Measurements from ENCODE around the gene KSR2.

The KSR2 gene

GRCh38 chr12:117567644-117568216 is 401.1 kb downstream of the KSR2 start:
- no peak for DNase-seq

GRCh38 chr12:117564881-117565280 is 403.9 kb downstream of the KSR2 start:
- no peak for DNase-seq

- DNase-seq, result no peak
Observed at GRCh38 chr12:117563706-117564105, 405.1 kb downstream of the KSR2 start.

- DNase-seq, result no peak
Observed at GRCh38 chr12:117563007-117563406, 405.8 kb downstream of the KSR2 start.

GRCh38 chr12:117561990-117562389 is 406.8 kb downstream of the KSR2 start:
- DNase-seq, result no peak

GRCh38 chr12:117559978-117560377 is 408.8 kb downstream of the KSR2 start:
- DNase-seq, result no peak

GRCh38 chr12:117555889-117556288 is 412.9 kb downstream of the KSR2 start:
- DNase-seq, result no peak

GRCh38 chr12:117552971-117553370 is 415.8 kb downstream of the KSR2 start:
- DNase-seq, result no peak

GRCh38 chr12:117551665-117552064 is 417.1 kb downstream of the KSR2 start:
- no peak for DNase-seq

- DNase-seq, result no peak
Observed at GRCh38 chr12:117547209-117547608, 421.6 kb downstream of the KSR2 start.

- DNase-seq, result no peak
Observed at GRCh38 chr12:117545216-117545615, 423.6 kb downstream of the KSR2 start.

- DNase-seq, result no peak
Observed at GRCh38 chr12:117540011-117540410, 428.8 kb downstream of the KSR2 start.

- no peak for DNase-seq
Observed at GRCh38 chr12:117538926-117539325, 429.9 kb downstream of the KSR2 start.

- DNase-seq, result no peak
Observed at GRCh38 chr12:117538032-117538690, 430.6 kb downstream of the KSR2 start.

GRCh38 chr12:117533687-117534086 is 435.1 kb downstream of the KSR2 start:
- DNase-seq, result no peak

- DNase-seq, result no peak
Observed at GRCh38 chr12:117530796-117531195, 438.0 kb downstream of the KSR2 start.

- no peak for DNase-seq
Observed at GRCh38 chr12:117528538-117528937, 440.3 kb downstream of the KSR2 start.

- DNase-seq, result no peak
Observed at GRCh38 chr12:117527479-117527855, 441.3 kb downstream of the KSR2 start.

- DNase-seq, result no peak
Observed at GRCh38 chr12:117526757-117527478, 441.9 kb downstream of the KSR2 start.

GRCh38 chr12:117525766-117526165 is 443.0 kb downstream of the KSR2 start:
- no peak for DNase-seq

- DNase-seq, result no peak
Observed at GRCh38 chr12:117524806-117525205, 444.0 kb downstream of the KSR2 start.

- DNase-seq, result no peak
Observed at GRCh38 chr12:117523971-117524370, 444.8 kb downstream of the KSR2 start.

GRCh38 chr12:117522559-117522958 is 446.2 kb downstream of the KSR2 start:
- DNase-seq, result no peak

GRCh38 chr12:117521867-117522266 is 446.9 kb downstream of the KSR2 start:
- DNase-seq, result no peak
